WI38 (cell line): ENCODE results near the gene BCL2L12.

ENCODE experiments used
- H3K4me3 ChIP-seq: 2 replicates; pipeline ENCODE4 v1.5.1; 2011; ENCODE audit warnings: low read depth, mild to moderate bottlenecking, control low read depth, low read length
- TF ChIP-seq, protein P1 (sequence below): IDR thresholded peaks from 2 replicates; pipeline ENCODE4 v1.5.1; 2012; ENCODE audit warnings: low read depth, mild to moderate bottlenecking, control low read depth, low read length

The BCL2L12 gene

GRCh38 chr19:49684251-49684982, 18.7 kb downstream of the BCL2L12 start:
- TF ChIP-seq, protein P1, sequence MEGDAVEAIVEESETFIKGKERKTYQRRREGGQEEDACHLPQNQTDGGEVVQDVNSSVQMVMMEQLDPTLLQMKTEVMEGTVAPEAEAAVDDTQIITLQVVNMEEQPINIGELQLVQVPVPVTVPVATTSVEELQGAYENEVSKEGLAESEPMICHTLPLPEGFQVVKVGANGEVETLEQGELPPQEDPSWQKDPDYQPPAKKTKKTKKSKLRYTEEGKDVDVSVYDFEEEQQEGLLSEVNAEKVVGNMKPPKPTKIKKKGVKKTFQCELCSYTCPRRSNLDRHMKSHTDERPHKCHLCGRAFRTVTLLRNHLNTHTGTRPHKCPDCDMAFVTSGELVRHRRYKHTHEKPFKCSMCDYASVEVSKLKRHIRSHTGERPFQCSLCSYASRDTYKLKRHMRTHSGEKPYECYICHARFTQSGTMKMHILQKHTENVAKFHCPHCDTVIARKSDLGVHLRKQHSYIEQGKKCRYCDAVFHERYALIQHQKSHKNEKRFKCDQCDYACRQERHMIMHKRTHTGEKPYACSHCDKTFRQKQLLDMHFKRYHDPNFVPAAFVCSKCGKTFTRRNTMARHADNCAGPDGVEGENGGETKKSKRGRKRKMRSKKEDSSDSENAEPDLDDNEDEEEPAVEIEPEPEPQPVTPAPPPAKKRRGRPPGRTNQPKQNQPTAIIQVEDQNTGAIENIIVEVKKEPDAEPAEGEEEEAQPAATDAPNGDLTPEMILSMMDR, result peak; percentile 71
- no peak overlapping the region for H3K4me3 ChIP-seq

DNA sequence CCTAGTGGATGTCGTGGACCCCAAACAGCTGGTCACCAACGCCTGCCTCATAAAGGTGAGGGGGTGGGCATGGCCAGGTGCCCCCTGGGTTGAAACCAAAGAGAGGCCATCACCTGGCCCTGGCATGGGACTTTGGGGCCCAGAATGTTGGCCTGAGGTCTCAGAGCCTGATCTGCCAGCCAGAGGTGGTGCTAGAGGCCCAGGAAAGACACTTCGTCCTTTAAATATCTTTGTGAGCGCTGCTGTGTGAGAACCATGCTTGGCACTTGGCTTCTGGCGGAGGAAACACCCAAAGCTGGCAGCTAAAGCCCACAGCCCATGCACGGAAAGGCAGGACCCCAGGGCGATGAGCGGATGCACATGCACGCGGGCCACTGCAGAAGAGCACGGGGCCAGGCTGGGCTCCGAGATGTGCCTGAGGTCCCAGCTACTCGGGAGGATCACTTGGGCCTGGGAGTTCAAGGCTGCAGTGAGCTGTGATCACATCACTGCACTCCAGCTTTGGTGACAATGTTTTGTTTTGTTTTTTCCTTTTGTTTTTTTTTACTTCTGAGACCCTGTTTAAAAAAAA, 19.3 kb downstream of the BCL2L12 start:
- TF ChIP-seq, protein P1, result no peak
- H3K4me3 ChIP-seq, result no peak overlapping the region

- TF ChIP-seq, protein P1, result no peak
- no peak overlapping the region for H3K4me3 ChIP-seq
Observed at GRCh38 chr19:49685845-49686332, 20.2 kb downstream of the BCL2L12 start.

DNA sequence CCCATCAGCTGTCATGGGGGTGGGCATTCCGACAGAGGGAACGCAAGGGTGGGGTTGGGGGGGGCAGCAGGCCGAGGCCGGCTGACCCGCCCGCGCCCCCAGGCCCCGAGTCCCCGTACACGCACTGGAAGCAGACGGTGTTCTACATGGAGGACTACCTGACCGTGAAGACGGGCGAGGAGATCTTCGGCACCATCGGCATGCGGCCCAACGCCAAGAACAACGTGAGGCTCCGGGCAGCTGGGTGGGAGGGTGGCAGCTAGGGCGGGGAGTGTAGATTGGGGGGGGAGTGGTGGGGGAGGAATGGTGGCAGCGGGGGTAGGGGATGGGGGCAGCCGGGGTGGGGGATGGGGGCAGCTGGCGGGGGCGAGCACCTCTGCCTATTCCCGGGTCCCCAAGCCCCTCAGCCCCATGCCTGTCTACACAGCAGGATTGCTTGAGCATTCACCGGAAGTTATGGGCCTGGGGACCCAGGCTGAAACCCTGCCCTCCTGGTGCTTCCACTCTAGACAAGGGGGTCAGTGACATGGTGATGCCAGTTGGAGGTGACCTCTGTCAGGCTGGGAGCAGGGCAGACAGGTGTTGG, 20.9 kb downstream of the BCL2L12 start:
- TF ChIP-seq, protein P1, result no peak
- H3K4me3 ChIP-seq, result no peak overlapping the region

DNA sequence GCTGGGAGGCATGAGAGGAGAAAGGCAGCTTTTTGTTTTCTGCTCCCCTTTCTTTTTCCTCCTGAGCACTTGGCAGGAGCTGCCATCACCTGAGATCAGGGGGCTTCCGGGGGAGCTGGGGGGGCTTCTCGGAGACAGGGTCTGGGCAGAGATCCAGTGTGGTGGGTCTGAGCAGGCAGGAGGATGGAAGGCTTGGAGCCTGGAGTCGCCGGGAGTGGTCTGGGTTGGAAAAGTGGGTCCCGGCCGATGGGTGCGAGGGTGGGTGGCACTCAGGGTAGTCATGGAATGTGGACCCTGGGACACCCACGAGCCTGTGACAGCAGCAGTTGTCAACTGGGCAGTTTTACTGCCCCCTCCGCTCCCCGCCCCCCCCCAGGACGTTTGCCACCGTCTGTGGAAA, 21.4 kb downstream of the BCL2L12 start:
- TF ChIP-seq, protein P1, result no peak
- no peak overlapping the region for H3K4me3 ChIP-seq

DNA sequence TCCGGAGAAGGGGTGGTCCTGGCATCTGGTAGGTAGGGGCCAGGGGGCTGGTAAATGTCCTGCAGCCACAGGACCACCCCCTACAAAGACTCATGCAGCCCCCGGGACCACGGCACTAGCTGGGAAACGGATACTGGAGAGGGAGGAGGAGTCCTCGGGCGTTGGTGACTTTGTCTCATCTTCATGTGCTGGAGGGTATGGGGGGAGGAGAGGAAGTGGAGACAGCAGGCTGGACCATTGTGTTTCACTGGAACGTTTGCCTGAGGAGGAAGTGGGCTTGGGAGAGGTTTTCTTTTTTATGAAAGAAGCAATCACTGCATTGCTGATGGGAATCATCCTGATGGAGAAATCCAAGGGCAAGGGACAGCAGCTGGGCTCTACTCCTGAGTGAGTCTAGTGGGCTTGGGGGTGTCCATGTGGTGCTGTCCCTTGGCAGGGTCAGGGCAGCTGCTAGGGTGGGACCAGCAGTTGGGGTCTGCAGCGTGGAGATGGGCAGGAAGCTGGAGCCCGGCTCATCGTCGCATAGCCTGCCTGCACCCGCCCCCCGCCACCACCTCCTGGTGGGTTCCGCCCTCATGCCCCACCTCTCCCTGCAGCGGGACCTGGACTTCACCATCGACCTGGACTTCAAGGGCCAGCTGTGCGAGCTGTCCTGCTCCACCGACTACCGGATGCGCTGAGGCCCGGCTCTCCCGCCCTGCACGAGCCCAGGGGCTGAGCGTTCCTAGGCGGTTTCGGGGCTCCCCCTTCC, 22.0 kb downstream of the BCL2L12 start:
- TF ChIP-seq, protein P1, result no peak
- H3K4me3 ChIP-seq, result no peak overlapping the region
